HepG2 (cell line): ENCODE measurements around the gene PIGW. TPM values are rescaled to one million over a fixed set of nuclear protein-coding genes. Genes with fewer than 3 reads are reported as not detected.

Experiments
- DR1 ChIP-seq: sonication (generic); formaldehyde crosslinking; IDR thresholded peaks from 2 replicates; pipeline ENCODE4 v1.8.0; 2021; ENCODE audit warnings: mild to moderate bottlenecking, missing genetic modification reagents, inconsistent platforms
- ESRRA ChIP-seq: sonication (generic); formaldehyde crosslinking; IDR thresholded peaks from 2 replicates; pipeline ENCODE4 v1.5.1; 2020; ENCODE audit warnings: mild to moderate bottlenecking, low read depth, missing genetic modification reagents
- GLI4 ChIP-seq: sonication (generic); formaldehyde crosslinking; IDR thresholded peaks from 2 replicates; pipeline ENCODE4 v1.5.1; 2020; ENCODE audit warnings: missing genetic modification reagents, mild to moderate bottlenecking, moderate library complexity, borderline replicate concordance
- KAT7 ChIP-seq: IDR thresholded peaks from 2 replicates; pipeline ENCODE4 v1.6.1; 2018; ENCODE audit warnings: borderline replicate concordance, missing compliant biosample characterization
- MLXIP ChIP-seq: sonication (generic); formaldehyde crosslinking; IDR thresholded peaks from 2 replicates; pipeline ENCODE4 v1.9.0; 2021; ENCODE audit warnings: missing genetic modification reagents, borderline replicate concordance
- NCOA2 ChIP-seq: sonication (generic); formaldehyde crosslinking; IDR thresholded peaks from 2 replicates; pipeline ENCODE4 v1.8.0; 2022; ENCODE audit warnings: inconsistent platforms
- NKX3-1 ChIP-seq: sonication (generic); formaldehyde crosslinking; IDR thresholded peaks from 2 replicates; pipeline ENCODE4 v1.5.0; 2020; ENCODE audit warnings: missing genetic modification reagents
- PAF1 ChIP-seq: IDR thresholded peaks from 2 replicates; pipeline ENCODE4 v1.6.1; 2016; ENCODE audit warnings: missing genetic modification reagents, missing compliant biosample characterization
- SIN3A ChIP-seq: IDR thresholded peaks from 2 replicates; pipeline ENCODE4 v1.6.1; 2011; ENCODE audit warnings: low read depth, mild to moderate bottlenecking, control low read depth, low read length, borderline replicate concordance
- SP5 ChIP-seq: IDR thresholded peaks from 2 replicates; pipeline ENCODE4 v1.6.1; 2016; ENCODE audit warnings: low read depth, borderline replicate concordance
- YY1 ChIP-seq: IDR thresholded peaks from 2 replicates; pipeline ENCODE4 v1.6.1; 2011; ENCODE audit warnings: low read length, low read depth, moderate library complexity, mild to moderate bottlenecking; ENCODE audit not compliant: insufficient read depth, insufficient replicate concordance
- ZBTB21 ChIP-seq: sonication (generic); formaldehyde crosslinking; IDR thresholded peaks from 2 replicates; pipeline ENCODE4 v1.4.0; 2020; ENCODE audit warnings: missing genetic modification reagents
- ZMAT3 ChIP-seq: sonication (generic); formaldehyde crosslinking; conservative IDR thresholded peaks from 2 replicates; pipeline ENCODE4 v1.7.0; 2021; ENCODE audit warnings: missing genetic modification reagents
- ZNF550 ChIP-seq: sonication (generic); formaldehyde crosslinking; IDR thresholded peaks from 2 replicates; pipeline ENCODE4 v1.4.0; 2020; ENCODE audit warnings: mild to moderate bottlenecking, missing genetic modification reagents, borderline replicate concordance
- ZNF564 ChIP-seq: sonication (generic); formaldehyde crosslinking; IDR thresholded peaks from 2 replicates; pipeline ENCODE4 v1.8.1; 2023; ENCODE audit warnings: mild to moderate bottlenecking, missing genetic modification reagents
- ZNF597 ChIP-seq: sonication (generic); formaldehyde crosslinking; IDR thresholded peaks from 2 replicates; pipeline ENCODE4 v1.5.0; 2020; ENCODE audit warnings: missing genetic modification reagents
- polyA plus RNA-seq, 8 experiments: library from polyadenylated mRNA; depleted of rRNA in 3 of 8; stranded (reverse) in 7 of 8; unstranded in 1 of 8; fragments of >200 nt; fragmentation: Illumina TruSeq in 4 of 8; extraction: Trizol in 4 of 8; gene quantifications; 2 replicates each; pipeline versions ENCODE4 v1.2.1 to v1.2.3, GENCODE V29; 2011 to 2016; ENCODE audit warnings: low read depth in 4 of 8, missing spikeins in 1 of 8, mixed read lengths in 1 of 8; ENCODE audit not compliant: insufficient read depth in 1 of 8
- total RNA-seq, 5 experiments: library from RNA; depleted of rRNA; stranded (reverse); fragments of >200 nt; fragmentation: Illumina TruSeq; extraction: Trizol; gene quantifications; 2 replicates each; pipeline ENCODE4 v1.2.3, GENCODE V29; 2016; ENCODE audit warnings: low read depth in 1 of 5
- TF ChIP-seq, protein P1 (sequence below): sonication (generic); formaldehyde crosslinking; IDR thresholded peaks from 2 replicates; pipeline ENCODE4 v1.4.0; 2020; ENCODE audit warnings: mild to moderate bottlenecking, missing genetic modification reagents
- TF ChIP-seq, protein P2 (sequence below): sonication (generic); formaldehyde crosslinking; IDR thresholded peaks from 2 replicates; pipeline ENCODE4 v1.8.0; 2022; ENCODE audit warnings: mild to moderate bottlenecking, missing genetic modification reagents; ENCODE audit not compliant: insufficient replicate concordance
- TF ChIP-seq, protein P3 (sequence below): sonication (generic); formaldehyde crosslinking; conservative IDR thresholded peaks from 2 replicates; pipeline ENCODE4 v1.8.0; 2022; ENCODE audit warnings: missing genetic modification reagents

The PIGW gene
- total and polyA plus RNA-seq, 2 of the 13 experiments (the other 11 are each of a cell fraction or from before 2014, with no cell fraction given), result 9.0 to 24.0 TPM

DNA sequence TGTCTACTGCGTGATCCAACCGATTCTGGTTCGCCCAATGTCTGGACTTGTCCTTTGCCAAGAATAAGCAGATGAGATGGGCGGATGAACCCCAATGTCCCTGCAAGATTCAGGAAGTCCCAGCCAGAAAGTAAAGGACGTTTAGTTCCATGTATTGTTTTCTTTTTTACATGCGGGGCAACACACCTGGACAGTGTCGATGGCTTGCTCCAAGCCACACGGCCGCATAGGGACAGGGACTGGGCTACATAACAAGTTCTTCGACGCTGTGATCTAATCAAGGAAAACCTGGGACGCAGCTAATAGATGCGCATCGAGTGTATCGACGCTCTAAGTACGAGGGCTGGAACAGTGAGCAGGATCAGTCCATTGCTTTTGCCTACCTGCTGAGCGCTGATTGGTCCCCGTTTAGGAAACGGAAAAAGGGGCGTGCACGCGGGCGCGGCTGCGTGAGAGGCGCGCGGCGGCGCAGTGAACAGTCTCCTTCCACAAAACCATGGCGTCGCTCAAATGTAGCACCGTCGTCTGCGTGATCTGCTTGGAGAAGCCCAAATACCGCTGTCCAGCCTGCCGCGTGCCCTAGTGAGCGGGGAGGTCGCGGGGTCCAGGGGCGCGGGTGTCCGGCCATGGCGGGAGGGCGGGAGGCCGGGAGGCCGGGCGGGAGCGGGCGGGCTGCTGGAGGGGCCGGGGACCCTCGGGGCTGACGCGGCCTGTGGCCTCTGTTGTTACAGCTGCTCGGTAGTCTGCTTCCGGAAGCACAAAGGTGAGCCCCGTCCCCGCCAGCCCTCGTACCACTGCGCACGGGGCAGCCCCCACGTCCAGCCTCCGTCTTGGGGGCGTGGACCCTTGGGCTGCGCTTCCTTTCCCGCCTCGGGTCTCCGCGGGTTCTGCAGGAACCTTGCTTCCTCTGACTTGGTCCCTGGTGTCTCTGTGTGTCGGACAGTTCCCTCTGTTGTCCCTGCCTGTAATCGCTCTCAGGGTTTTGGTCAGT, 48.3 kb upstream of the PIGW start, which contains the start of gene ZNHIT3 (continued):
- TF ChIP-seq ZNF550 (CRISPR knock-in tag), result no peak
- no peak for TF ChIP-seq ZNF597 (CRISPR knock-in tag)
- TF ChIP-seq ESRRA (CRISPR knock-in tag), result 0 out of 2 replicates have a peak, but pooled peaks have one; percentile 21
- TF ChIP-seq YY1, result peak; percentile 88
- peak; percentile 53; the same call in 1 of the 2 replicates for TF ChIP-seq SP5
- TF ChIP-seq, protein P1, sequence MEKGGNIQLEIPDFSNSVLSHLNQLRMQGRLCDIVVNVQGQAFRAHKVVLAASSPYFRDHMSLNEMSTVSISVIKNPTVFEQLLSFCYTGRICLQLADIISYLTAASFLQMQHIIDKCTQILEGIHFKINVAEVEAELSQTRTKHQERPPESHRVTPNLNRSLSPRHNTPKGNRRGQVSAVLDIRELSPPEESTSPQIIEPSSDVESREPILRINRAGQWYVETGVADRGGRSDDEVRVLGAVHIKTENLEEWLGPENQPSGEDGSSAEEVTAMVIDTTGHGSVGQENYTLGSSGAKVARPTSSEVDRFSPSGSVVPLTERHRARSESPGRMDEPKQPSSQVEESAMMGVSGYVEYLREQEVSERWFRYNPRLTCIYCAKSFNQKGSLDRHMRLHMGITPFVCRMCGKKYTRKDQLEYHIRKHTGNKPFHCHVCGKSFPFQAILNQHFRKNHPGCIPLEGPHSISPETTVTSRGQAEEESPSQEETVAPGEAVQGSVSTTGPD, result no peak
- TF ChIP-seq SIN3A, result no peak; the same call in 1 of the 2 replicates
- TF ChIP-seq ZMAT3 (CRISPR knock-in tag), result peak; percentile 71; the same call in 1 of the 2 replicates
- TF ChIP-seq DR1, result peak; percentile 42; the same call in 1 of the 2 replicates
- peak; percentile 62; the same call in 1 of the 2 replicates for TF ChIP-seq KAT7
- TF ChIP-seq, protein P2, sequence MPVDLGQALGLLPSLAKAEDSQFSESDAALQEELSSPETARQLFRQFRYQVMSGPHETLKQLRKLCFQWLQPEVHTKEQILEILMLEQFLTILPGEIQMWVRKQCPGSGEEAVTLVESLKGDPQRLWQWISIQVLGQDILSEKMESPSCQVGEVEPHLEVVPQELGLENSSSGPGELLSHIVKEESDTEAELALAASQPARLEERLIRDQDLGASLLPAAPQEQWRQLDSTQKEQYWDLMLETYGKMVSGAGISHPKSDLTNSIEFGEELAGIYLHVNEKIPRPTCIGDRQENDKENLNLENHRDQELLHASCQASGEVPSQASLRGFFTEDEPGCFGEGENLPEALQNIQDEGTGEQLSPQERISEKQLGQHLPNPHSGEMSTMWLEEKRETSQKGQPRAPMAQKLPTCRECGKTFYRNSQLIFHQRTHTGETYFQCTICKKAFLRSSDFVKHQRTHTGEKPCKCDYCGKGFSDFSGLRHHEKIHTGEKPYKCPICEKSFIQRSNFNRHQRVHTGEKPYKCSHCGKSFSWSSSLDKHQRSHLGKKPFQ (CRISPR knock-in tag), result peak; percentile 65
- TF ChIP-seq NCOA2 (CRISPR knock-in tag), result 0 out of 2 replicates have a peak, but pooled peaks have one; percentile 41
- no peak for TF ChIP-seq PAF1 (CRISPR knock-in tag)
- TF ChIP-seq NKX3-1 (CRISPR knock-in tag), result no peak
- TF ChIP-seq, protein P3, sequence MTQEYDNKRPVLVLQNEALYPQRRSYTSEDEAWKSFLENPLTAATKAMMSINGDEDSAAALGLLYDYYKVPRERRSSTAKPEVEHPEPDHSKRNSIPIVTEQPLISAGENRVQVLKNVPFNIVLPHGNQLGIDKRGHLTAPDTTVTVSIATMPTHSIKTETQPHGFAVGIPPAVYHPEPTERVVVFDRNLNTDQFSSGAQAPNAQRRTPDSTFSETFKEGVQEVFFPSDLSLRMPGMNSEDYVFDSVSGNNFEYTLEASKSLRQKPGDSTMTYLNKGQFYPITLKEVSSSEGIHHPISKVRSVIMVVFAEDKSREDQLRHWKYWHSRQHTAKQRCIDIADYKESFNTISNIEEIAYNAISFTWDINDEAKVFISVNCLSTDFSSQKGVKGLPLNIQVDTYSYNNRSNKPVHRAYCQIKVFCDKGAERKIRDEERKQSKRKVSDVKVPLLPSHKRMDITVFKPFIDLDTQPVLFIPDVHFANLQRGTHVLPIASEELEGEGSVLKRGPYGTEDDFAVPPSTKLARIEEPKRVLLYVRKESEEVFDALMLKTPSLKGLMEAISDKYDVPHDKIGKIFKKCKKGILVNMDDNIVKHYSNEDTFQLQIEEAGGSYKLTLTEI (CRISPR knock-in tag), result no peak
- no peak for TF ChIP-seq MLXIP (CRISPR knock-in tag)
- TF ChIP-seq ZBTB21, result 0 out of 2 replicates have a peak, but pooled peaks have one; percentile 25
- TF ChIP-seq GLI4 (CRISPR knock-in tag), result no peak
- peak; percentile 46; the same call in 1 of the 2 replicates for TF ChIP-seq ZNF564 (CRISPR knock-in tag)
